GM12892 (cell line): Measurements from ENCODE around the gene TAS2R13.

Source experiments
- POLR2A ChIP-seq: IDR thresholded peaks from 2 replicates; pipeline ENCODE4 v1.6.1; 2011; ENCODE audit warnings: low read depth, low read length, control low read depth
- TAF1 ChIP-seq: IDR thresholded peaks from 2 replicates; pipeline ENCODE4 v1.6.1; 2011; ENCODE audit warnings: low read depth, mild to moderate bottlenecking, control low read depth, low read length, borderline replicate concordance

DNA sequence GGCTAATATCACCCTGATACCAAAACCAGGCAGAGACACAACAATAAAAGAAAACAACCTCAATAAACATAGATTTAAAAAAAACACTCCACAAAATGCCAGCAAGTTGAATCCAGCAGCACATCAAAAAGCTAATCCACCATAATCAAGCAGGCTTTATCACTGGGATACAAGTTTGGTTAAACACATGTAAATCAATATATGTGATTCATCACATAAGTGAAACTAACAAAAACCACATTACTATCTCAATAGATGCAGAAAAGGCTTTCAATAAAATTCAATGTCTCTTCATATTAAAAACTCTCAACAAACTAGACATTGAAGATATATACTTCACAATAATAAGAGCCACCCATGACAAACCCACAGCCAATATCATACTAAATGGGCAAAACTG lies 46.7 kb upstream of the TAS2R13 start:
- TF ChIP-seq POLR2A (no peak), TAF1 (no peak)
